GM12874 (cell line): ENCODE results near the gene KDELR3.

Experiments
- TF ChIP-seq, protein P1 (sequence below): IDR thresholded peaks from 2 replicates; pipeline ENCODE4 v1.5.1; 2011; ENCODE audit warnings: low read depth, mild to moderate bottlenecking, control low read depth, low read length, moderate library complexity; ENCODE audit not compliant: insufficient read depth

The KDELR3 gene

DNA sequence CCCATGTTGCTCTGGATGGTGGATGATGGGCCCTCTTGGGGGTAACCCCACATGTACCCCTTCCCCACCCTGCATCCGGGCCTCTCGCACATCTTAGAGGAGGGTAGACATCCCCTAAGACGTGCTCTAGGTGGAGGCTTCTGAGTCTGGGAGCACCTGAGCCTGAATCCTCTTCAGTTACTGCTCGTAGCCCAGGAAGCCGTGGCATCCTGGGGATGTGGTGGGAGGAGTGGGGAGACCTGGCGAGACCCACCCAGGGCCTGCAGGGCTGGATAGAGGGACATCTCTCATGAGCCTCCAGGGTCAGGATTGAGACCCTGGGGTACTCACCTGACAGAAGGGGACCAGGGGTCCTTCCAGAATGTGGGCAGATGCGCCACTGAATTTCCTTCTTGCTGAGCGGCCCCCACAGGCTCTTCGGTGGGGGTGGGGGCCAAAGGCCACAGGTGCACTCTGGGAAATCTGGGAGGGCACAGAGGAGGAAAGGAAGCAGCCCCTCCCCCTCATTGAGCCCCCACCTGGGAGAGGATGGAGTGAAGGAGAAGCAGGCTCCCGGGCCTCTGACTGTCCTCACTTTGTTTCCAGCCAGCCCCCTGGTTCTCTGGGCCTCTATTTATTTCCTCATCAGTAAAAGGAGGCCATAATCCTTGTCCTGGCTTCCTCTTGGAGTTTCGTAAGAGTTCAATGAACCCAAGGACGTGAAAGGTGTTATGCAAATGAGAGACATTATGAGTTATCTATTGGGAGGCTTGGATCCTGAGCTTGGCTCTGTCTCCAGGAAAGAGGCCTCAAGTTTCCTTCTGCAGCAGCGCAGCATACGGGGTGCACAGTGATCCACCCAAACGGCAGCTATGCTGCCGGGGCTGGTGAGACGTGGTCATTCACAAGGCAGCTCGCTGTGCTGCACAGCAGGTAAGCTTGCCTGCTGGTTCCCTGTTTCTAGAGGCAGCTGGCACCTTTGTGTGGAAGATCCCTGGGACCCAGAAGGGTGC is 44.1 kb upstream of the KDELR3 start:
- TF ChIP-seq, protein P1, sequence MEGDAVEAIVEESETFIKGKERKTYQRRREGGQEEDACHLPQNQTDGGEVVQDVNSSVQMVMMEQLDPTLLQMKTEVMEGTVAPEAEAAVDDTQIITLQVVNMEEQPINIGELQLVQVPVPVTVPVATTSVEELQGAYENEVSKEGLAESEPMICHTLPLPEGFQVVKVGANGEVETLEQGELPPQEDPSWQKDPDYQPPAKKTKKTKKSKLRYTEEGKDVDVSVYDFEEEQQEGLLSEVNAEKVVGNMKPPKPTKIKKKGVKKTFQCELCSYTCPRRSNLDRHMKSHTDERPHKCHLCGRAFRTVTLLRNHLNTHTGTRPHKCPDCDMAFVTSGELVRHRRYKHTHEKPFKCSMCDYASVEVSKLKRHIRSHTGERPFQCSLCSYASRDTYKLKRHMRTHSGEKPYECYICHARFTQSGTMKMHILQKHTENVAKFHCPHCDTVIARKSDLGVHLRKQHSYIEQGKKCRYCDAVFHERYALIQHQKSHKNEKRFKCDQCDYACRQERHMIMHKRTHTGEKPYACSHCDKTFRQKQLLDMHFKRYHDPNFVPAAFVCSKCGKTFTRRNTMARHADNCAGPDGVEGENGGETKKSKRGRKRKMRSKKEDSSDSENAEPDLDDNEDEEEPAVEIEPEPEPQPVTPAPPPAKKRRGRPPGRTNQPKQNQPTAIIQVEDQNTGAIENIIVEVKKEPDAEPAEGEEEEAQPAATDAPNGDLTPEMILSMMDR, result no peak

DNA sequence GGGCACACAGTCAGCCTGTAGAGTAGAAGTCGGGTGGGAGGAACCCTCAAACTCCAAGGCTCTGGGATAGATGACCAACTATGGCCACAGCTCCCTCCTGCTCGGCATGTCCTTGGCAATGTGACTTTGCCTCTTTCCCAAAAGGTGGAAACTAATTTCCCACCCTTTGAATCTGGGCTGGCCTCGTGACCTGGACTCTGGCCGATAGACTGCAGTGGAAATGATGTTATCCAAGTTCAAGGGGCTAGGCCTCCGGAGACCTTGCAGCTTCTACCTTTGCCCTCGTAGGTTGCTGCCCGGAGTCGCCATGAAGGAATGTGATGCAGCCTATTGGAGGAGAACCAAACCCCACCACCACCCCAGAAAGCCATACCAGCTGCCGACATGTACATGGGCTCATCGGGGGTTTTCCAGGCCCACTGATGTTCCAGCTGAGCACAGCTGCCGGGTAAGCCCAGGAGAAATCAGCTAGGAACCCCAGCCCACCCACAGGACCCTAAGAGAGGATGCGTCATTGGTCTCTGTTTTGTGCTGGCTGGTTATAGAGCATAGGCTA is 43.3 kb upstream of the KDELR3 start:
- TF ChIP-seq, protein P1, result no peak

DNA sequence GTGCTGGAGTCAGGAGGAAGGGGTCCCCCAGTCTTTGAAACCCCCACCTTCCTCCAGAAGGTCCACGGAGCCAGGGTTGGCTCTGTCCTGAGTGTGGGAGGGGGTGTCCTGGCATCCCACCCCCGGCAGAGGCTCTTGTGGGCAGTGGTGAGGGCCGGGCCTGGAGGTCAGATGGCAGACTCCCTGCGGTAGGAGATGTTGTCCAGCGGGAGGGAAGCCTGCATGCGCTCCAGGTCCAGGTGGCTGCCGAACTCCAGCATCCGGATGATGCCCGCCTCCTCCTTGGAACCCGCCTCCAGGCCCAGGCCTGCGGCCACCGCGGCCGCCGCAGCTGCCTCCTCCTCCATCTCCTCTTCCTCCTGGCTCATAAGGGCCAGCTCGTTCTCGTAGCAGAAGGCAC is 41.3 kb upstream of the KDELR3 start:
- TF ChIP-seq, protein P1, result no peak

DNA sequence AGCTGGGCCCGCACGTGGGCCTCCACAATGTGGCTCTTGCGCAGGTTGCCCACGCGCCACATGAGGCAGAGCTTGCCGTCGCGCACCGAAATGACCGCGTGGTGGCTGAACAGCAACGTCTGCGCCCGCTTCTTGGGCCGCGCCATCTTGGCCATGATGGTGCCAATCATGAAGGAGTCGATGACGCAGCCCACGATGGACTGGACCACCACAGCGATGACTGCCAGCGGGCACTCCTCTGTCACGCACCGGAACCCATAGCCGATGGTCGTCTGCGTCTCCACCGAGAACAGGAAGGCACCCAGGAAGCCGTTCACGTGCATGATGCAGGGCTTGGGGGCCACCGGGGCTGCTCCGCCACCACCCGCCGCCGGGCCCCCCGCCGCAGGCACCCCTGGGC is 40.4 kb upstream of the KDELR3 start:
- TF ChIP-seq, protein P1, result no peak

DNA sequence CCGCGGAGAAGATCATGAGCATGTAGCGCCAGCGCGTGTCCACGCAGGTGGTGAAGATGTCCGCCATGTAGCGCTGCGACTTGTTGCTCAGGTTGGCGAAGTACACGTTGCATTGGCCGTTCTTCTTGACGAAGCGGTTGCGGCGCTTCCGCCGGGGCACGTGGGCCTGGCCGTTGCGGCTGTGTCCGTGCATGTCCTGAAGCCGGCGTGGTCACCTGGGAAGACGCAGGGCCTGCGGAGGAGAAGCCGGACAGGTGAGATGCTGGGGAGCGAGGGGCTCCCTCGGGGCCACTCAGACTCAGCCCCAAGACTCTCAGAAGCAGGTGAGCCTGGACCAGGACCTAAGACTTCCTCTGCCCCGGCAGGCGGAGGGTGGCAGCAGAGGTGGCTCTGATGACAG is 40.0 kb upstream of the KDELR3 start:
- TF ChIP-seq, protein P1, result no peak

DNA sequence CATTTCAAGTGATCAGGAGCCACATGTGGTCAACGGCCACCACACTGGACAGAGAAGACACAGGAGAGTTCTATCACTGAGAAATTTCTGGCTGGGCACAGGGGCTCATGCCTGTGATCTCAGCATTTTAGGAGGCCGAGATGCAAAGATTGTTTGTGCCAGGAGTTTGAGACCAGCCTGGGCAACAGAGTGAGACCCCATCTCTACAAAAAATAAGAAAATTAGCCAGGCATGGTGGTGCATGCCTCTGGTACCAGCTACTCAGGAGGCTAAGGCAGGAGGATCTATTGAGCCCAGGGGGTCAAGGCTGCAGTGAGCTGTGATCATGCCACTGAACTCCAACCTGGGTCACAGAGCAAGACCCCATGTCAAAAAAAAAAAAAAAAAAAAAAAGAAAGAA is 39.2 kb upstream of the KDELR3 start:
- TF ChIP-seq, protein P1, result no peak

DNA sequence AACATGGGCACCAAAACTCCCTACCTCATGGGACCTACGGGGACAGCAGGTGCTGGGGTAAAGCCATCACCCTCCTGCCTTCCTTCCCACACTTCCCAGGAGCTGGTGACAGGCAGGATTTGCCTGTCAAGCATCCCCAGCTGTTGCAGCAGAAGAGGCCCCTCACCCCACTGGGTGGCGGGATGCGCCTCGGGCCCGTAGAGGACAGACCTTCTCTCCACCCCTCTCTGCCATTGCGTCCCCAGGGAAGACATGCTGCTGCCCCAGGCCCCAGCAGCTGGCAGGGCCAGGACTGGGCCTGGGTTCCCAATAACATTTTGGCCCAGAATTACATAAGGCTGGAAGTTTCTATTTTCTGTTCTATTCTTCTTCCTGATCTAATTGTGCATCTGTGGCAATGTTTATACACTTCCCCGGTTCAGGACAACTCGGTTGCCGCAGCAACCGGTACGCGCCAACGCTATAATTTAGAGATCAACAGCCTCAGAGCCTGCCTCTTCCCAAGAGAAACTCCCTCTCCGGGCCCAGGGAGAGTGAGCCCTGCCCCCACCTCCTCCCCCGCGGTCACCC is 38.3 kb upstream of the KDELR3 start:
- TF ChIP-seq, protein P1, result no peak
